ENCODE data around the gene KIF1B.
"Not testable (repeated sequence)": the region's sequence is repeated elsewhere in the genome, so short reads cannot be mapped to it uniquely, and the experiment has no call there.

The KIF1B gene

DNA sequence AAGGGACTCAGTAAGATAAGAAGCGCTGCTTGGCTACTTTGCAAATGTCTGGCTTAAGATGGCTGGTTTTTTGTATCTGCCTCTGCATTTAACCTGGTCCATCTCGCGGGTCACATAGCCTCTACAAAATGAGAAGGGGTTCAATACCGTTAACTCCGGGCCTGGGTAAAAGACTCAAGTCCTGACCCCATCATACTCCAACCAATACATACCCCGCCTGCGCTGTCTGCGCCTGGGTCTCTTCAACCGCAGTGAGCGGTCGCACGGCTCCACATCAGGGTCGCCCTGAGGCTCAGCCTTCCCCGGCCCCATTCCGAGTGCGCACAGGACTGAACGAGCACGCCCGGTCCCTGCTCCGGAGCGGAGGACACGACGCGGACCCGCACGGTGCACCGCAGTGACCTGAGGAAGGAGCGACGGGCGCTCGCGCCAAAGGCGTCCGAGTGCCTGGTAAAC is 187.9 kb downstream of the KIF1B start:
- ATAC-seq (replicated peaks) (no peak), DNase-seq (no peak)
- Mint-ChIP-seq H3K36me3 (peaks cover 13 to 31% of the 10 kb centered on the region in 2 donors), H3K27ac (peak overlapping the region; percentile 93), H3K27me3 (no peaks in the 10 kb centered on the region), H3K4me1 (peaks cover 7 to 30% of the 10 kb centered on the region in 2 donors), H3K9me3 (peaks cover 0 to 5% of the 10 kb centered on the region in 2 donors), H3K4me3 (peak overlapping the region; percentile 88 to 91)

DNA sequence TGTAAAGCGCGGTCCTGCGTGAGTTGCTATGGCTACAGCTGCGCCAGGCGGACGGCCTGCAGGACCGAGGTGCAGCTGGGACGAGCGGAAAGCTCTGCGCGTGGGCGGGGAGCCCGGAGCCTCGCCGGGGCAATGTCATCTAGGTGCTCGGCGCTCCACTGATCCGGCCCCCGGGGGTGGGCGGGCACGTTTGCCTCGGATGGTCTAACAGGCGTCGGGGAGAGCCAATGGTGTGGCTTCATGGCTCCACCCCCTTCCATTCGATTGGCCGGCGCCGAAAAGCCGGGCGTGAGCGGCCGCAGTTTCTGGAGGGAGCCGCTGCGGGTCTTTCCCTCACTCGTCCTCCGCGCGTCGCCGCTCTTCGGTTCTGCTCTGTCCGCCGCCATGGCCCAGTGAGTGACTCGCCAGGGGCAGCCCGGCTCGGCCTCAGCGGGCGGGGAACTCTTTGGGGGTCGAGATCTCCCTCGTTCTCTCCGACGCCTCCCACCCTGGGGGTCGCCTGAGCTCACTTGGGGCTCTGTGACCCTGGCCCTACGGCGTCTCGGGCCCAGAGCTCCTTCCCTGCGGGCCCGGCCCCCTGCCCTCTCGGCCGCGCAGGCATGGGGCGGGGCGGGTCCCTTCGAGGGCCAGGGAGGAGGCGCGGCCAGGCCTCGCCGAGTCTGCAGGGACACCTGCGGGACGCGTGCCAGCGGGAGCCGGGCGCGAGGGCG is 188.5 kb downstream of the KIF1B start, which contains the start of gene PGD:
TSS of gene PGD (plus strand) at position 331 of the 710 bp plus-strand sequence. CDS start at position 385, 54 bp downstream.
- Mint-ChIP-seq H3K27me3 (no peaks in the 10 kb centered on the region), H3K36me3 (peaks cover 15 to 33% of the 10 kb centered on the region in 2 donors), H3K4me3 (peak within 1 kb of the TSS; percentile 88 to 94), H3K9me3 (peaks cover 0 to 3% of the 10 kb centered on the region in 2 donors), H3K4me1 (peaks cover 7 to 30% of the 10 kb centered on the region in 2 donors), H3K27ac (peak within 1 kb of the TSS; percentile 93)
- DNase-seq: peak; percentile 99
- ATAC-seq (replicated peaks): peak; percentile 96

DNA sequence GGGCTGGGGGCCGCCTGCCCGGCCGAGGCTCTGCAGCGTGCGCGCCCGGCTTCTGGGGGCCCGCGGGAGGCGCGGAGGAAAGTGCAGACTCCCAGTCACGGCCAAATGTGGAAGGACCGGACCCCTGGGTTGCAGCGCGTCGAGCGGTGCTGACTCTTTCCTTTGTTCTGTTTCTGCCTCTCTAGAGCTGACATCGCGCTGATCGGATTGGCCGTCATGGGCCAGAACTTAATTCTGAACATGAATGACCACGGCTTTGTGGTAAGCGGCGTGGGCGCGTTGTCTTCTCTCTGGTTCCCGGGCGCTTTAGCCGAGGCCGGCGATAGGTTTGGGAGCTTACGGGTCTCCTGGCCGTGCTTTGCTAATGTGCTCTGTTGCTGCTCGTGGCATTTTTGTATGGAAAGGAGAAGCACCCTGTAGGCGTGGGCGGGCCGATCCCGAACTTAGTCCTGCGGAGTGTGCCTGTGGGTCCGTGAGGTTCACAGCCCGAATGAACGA is 189.1 kb downstream of the KIF1B start:
- peak overlapping the region; percentile 89 for H3K27ac Mint-ChIP-seq
- no peak for DNase-seq

DNA sequence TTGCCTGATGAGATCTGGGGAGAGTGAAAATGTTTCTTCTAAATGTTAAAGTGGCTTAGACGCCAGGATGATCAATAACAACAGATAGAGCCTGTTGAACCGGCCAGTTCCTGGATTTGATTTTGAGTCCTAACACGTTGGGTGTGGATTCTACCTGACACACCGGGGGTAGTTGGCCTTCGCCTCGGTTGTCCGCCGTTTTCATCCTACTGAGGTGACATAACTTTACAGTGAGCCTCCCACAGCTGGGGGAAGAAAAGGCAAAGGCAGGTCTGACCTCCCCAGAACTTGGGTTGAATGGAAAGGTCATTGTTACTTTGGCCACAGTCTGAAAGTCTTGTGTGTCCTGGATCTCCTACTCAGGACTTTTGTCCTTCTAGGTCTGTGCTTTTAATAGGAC is 189.6 kb downstream of the KIF1B start:
- no peaks in the 10 kb centered on the region for H3K27me3 Mint-ChIP-seq
- no peak for ATAC-seq (replicated peaks)
- H3K4me1 Mint-ChIP-seq: peaks cover 7 to 30% of the 10 kb centered on the region in 2 donors
- H3K4me3 Mint-ChIP-seq: peak overlapping the region; percentile 88 to 94
- H3K36me3 Mint-ChIP-seq: peaks cover 18 to 38% of the 10 kb centered on the region in 2 donors
- no peak for DNase-seq
- H3K9me3 Mint-ChIP-seq: no peaks in the 10 kb centered on the region
- peak overlapping the region; percentile 89 for H3K27ac Mint-ChIP-seq

More for the DNA sequence above, 189.1 kb downstream of the KIF1B start:
- no peak for ATAC-seq (replicated peaks)
- Mint-ChIP-seq H3K36me3 (peaks cover 18 to 35% of the 10 kb centered on the region in 2 donors), H3K9me3 (no peaks in the 10 kb centered on the region), H3K4me3 (peak overlapping the region; percentile 88 to 94), H3K4me1 (peaks cover 7 to 30% of the 10 kb centered on the region in 2 donors), H3K27me3 (no peaks in the 10 kb centered on the region)

DNA sequence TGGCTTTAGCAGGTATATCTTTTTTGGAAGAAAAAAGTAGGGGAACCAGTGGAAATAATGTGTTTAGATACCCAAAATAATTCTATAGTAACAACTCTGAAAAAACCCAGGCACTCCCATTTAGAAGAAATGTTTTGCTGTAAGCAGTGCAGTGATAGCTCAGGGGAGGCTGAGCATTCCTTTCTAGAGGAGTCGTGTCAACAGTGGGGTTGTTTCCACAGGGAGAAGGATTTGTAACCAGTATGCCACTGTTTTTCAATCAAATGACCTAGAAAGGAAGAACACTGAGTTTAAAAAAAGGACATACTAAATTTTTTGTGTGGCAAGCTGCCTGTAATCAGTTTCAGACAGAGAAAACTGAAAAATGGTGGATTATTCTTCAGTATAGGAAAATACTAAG is 190.9 kb downstream of the KIF1B start:
- Mint-ChIP-seq H3K9me3 (no peaks in the 10 kb centered on the region), H3K27ac (no peak overlapping the region), H3K36me3 (peaks cover 18 to 38% of the 10 kb centered on the region in 2 donors), H3K27me3 (no peaks in the 10 kb centered on the region), H3K4me1 (peaks cover 7 to 30% of the 10 kb centered on the region in 2 donors), H3K4me3 (no peak overlapping the region)
- ATAC-seq (replicated peaks): no peak
- DNase-seq: no peak

DNA sequence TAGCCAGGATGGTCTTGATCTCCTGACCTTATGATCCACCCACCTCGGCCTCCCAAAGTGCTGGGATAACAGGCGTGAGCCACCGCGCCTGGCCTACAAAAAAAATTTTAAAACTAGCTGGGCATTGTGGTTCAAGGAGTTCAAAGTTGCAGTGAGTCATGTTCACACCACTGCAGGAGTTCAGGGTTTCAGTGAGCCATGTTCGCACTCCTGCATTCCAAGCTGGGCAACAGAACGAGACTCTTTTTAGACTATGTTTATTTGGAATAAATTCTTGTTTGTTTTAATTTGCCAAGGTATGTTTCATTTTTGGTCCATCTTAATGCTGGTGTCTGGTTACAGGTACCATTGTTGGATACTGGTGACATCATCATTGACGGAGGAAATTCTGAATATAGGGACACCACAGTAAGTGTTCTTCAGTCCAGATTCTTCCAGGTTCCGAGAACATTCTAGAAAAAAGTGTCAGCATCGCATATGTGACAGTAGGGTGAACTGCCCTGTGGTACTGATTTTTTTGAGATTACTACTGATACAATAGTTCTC is 192.4 kb downstream of the KIF1B start:
- no peak for DNase-seq
- no peak overlapping the region for H3K4me3 Mint-ChIP-seq
- no peaks in the 10 kb centered on the region for H3K9me3 Mint-ChIP-seq
- H3K36me3 Mint-ChIP-seq: peaks cover 27 to 48% of the 10 kb centered on the region in 2 donors
- H3K27me3 Mint-ChIP-seq: no peaks in the 10 kb centered on the region
- ATAC-seq (replicated peaks): no peak
- no peak overlapping the region for H3K27ac Mint-ChIP-seq
- H3K4me1 Mint-ChIP-seq: peaks cover 7 to 28% of the 10 kb centered on the region in 2 donors

DNA sequence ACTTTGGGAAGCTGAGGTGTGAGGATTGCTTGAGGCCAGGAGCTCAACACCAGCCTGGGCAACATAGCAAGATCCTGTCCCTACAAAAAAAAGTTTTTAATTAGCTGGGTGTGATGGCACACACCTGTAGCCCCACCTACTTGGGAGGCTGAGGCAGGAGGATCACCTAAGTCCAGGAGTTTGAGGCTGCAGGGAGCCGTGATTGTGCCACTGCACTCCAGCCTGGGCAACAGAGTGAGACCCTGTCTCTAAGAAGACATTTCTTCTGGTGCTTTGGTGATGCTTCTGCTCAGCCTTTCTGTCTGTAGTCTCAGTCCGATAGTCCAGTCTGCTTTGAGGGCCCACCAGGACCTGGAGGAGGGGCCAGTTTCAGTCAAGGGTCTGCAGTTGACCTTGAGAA is 196.8 kb downstream of the KIF1B start:
- Mint-ChIP-seq H3K4me3 (no peak overlapping the region), H3K4me1 (no peaks in the 10 kb centered on the region), H3K9me3 (no peaks in the 10 kb centered on the region), H3K27ac (no peak overlapping the region), H3K27me3 (no peaks in the 10 kb centered on the region), H3K36me3 (peaks cover 36 to 57% of the 10 kb centered on the region in 2 donors)
- DNase-seq (no peak), ATAC-seq (replicated peaks) (no peak)

DNA sequence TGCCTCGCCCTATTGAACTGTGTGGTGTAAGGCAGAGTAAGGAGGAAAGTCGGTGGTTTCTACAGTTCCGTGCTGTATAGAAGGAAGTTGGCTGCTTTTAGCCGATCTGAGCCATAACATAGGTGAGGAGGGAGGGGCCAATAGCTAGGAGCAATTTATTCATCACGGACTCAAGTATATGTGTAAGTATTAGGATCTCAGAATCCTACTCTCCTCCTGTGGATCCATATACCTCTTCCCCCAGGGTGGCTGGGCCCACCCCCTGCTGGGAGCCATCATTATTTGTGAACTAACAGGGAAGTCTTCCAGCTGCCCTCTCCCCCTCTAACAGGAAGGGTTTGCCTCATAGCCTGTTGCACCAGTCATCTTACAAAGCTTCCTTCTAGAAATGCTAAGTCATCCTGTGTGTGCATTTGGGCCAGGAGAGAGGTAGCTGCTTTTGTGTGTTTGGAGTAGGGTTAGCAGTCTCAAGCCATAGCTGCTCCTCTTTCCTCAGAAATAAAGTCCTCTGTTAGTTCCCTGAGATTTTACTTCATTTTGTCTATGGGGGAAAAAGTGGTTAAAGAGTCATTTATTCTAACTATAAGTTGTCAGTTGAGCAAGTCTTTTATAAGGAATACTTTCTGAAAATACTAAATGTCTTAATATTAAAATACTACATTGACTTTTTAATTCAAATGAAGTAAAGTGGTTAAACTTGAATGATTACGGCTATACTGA is 205.0 kb downstream of the KIF1B start:
- DNase-seq (no peak), ATAC-seq (replicated peaks) (peak; percentile 67 to 69)
- Mint-ChIP-seq H3K36me3 (peaks cover 62 to 82% of the 10 kb centered on the region in 2 donors), H3K9me3 (no peaks in the 10 kb centered on the region), H3K27me3 (no peaks in the 10 kb centered on the region), H3K4me3 (peak overlapping the region in 1 of 2 donors; percentile 25), H3K4me1 (peaks cover 5 to 20% of the 10 kb centered on the region in 2 donors), H3K27ac (peak overlapping the region; percentile 92)

DNA sequence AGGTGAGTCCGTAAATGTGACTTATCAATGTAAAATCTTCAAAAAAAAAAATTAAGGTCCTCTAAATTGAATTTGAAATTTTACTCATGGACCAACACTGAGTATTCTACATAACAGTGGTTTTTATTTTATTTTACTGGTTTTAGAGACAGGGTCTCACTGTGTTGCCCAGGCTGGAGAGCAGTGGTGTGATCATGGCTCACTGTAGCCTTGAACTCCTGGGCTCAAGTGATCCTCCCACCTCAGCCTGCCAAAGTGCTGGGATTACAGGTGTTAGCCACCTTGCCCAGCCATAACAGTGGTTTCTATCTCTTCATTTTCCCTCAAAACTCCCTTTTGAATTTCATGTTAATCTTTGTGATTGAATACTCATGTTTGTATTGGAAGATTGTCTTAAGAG is 205.6 kb downstream of the KIF1B start:
- H3K27ac Mint-ChIP-seq; DNase-seq; H3K9me3 Mint-ChIP-seq; H3K27me3 Mint-ChIP-seq; H3K4me3 Mint-ChIP-seq; ATAC-seq (replicated peaks): not testable (repeated sequence)
- peaks cover 5 to 20% of the 10 kb centered on the region in 2 donors for H3K4me1 Mint-ChIP-seq
- peaks cover 65 to 84% of the 10 kb centered on the region in 2 donors for H3K36me3 Mint-ChIP-seq

DNA sequence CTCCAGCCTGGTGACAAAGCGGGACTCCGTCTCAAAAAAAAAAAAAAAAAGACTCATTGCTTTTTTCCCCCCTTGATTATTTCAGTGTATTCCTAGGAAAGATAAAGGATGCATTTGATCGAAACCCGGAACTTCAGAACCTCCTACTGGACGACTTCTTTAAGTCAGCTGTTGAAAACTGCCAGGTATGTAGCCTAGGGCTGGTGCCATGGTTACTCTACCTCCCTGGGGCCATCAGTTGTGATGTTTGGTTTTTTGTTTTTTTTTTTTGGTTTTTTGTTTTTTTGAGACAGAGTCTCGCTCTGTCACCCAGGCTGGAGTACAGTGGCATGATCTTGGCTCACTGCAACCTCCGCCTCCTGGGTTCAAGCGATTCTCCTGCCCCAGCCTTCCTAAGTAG is 208.4 kb downstream of the KIF1B start:
- H3K36me3 Mint-ChIP-seq: peaks cover 50 to 63% of the 10 kb centered on the region in 2 donors
- H3K4me3 Mint-ChIP-seq; DNase-seq; H3K27ac Mint-ChIP-seq; H3K9me3 Mint-ChIP-seq; ATAC-seq (replicated peaks); H3K27me3 Mint-ChIP-seq: not testable (repeated sequence)
- H3K4me1 Mint-ChIP-seq: peaks cover 5 to 15% of the 10 kb centered on the region in 2 donors

DNA sequence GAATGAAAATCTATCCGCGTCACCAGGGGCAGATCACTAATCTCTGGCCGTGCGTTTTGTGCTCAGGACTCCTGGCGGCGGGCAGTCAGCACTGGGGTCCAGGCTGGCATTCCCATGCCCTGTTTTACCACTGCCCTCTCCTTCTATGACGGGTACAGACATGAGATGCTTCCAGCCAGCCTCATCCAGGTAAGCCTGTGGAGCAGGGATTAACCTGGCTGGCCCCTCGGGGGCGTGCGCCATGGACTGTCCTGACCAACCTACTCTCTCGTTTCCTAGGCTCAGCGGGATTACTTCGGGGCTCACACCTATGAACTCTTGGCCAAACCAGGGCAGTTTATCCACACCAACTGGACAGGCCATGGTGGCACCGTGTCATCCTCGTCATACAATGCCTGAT is 209.0 kb downstream of the KIF1B start:
- DNase-seq: no peak
- no peaks in the 10 kb centered on the region for H3K27me3 Mint-ChIP-seq
- H3K27ac Mint-ChIP-seq: peak overlapping the region; percentile 51
- peaks cover 5 to 12% of the 10 kb centered on the region in 2 donors for H3K4me1 Mint-ChIP-seq
- ATAC-seq (replicated peaks): no peak
- peaks cover 48 to 58% of the 10 kb centered on the region in 2 donors for H3K36me3 Mint-ChIP-seq
- H3K4me3 Mint-ChIP-seq: no peak overlapping the region
- H3K9me3 Mint-ChIP-seq: no peaks in the 10 kb centered on the region

DNA sequence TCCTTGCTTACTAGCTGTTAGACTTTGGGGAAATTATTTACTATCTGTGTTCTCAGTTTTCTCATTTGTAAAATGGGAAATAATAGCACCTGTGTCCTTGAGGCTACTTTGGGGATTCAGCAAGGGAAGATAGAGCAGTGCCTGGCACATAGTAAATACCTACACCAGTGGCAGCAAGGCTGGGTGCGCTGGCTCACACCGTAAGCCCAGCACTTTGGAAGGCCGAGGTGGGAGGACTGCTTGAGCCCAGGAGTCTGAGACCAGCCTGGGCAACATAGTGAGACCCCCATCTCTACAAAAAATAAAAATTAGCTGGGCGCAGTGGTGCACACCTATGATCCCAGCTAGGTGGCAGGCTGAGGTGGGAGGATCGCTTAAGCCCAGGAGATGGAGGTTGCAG is 211.3 kb downstream of the KIF1B start:
- Mint-ChIP-seq H3K4me3 (no peak overlapping the region), H3K27me3 (no peaks in the 10 kb centered on the region), H3K9me3 (no peaks in the 10 kb centered on the region), H3K4me1 (no peaks in the 10 kb centered on the region), H3K27ac (peak overlapping the region; percentile 5), H3K36me3 (peaks cover 32 to 39% of the 10 kb centered on the region in 2 donors)
- ATAC-seq (replicated peaks): no peak
- no peak for DNase-seq

DNA sequence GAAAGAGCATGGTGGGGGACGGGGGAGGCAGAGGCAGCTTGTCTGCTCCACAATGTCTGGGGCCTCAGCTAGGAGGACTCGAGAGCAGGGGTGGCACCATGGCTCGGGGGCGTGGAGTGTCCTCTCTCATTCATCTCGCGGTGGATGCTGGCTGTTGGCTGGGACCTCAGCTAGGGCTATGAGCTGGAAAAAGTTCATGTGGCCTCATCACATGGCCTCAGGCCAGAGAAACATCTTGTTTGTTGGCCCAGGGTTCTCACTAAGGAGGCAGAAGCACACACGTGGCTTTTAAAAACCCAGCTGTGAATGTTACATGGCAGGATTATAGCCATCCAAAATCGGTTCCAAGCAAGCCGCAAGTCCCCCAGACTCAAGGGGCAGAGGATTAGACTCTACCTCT is 213.7 kb downstream of the KIF1B start:
- H3K4me3 Mint-ChIP-seq: no peak overlapping the region
- no peak overlapping the region for H3K27ac Mint-ChIP-seq
- no peak for DNase-seq
- no peaks in the 10 kb centered on the region for H3K9me3 Mint-ChIP-seq
- peaks cover 18 to 19% of the 10 kb centered on the region in 2 donors for H3K36me3 Mint-ChIP-seq
- ATAC-seq (replicated peaks): no peak
- peaks cover 2 to 6% of the 10 kb centered on the region in 2 donors for H3K4me1 Mint-ChIP-seq
- H3K27me3 Mint-ChIP-seq: no peaks in the 10 kb centered on the region

DNA sequence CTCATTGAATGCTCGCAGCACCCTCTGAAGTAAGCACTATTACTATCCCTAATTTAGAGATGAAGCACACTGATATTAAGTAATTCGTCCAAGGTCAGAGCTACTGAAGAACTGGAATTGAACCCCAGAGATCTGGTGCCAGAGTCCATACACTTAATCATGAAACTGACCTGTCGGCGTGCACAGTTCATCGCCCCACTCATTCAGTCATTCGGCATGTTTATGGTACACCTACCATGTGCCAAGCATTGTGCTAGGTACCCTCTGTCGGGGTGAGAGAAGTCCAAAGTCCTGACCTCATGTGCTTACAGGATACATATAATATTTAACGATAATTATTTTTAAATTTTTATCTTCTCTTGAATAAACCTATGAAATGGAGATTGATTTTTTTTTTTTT is 214.3 kb downstream of the KIF1B start:
- Mint-ChIP-seq H3K27me3 (no peaks in the 10 kb centered on the region), H3K36me3 (peaks cover 13 to 14% of the 10 kb centered on the region in 2 donors), H3K27ac (no peak overlapping the region), H3K4me1 (peaks cover 2 to 8% of the 10 kb centered on the region in 2 donors), H3K9me3 (no peaks in the 10 kb centered on the region), H3K4me3 (no peak overlapping the region)
- ATAC-seq (replicated peaks): no peak
- DNase-seq: no peak

All from stimulated activated naive B cell treated with anti-CD40 and anti-IgM and Interleukin-4, amounts not matched to agents 10 μg/mL and 1 μg/mL and 100 μg/mL, for 72 hours (primary cell).